Uterus (tissue), 4 donors: ENCODE results near the gene PRR35. TPM values are rescaled to one million over a fixed set of nuclear protein-coding genes. Genes with fewer than 3 reads are reported as not detected.

ENCODE experiments used
- DNase-seq, 2 donors: peaks; one replicate each; pipeline ENCODE4 v3.0.0-alpha.2; 2019 to 2020
- H3K27ac ChIP-seq, 2 donors: fragments of 200-600 bp; sonication (generic); 1 replicate in 1 of 2; 2 replicates in 1 of 2; pipeline ENCODE4 v1.5.1; 2016 to 2018
- H3K27me3 ChIP-seq, 2 donors: fragments of 200-600 bp; sonication (generic); one replicate each; pipeline ENCODE4 v1.5.1; 2018 to 2019; ENCODE audit warnings: control low read depth in 1 of 2
- H3K36me3 ChIP-seq, 2 donors: fragments of 200-600 bp; sonication (generic); one replicate each; pipeline ENCODE4 v1.5.1; 2019; ENCODE audit warnings: control low read depth in 1 of 2
- H3K4me1 ChIP-seq, 2 donors: fragments of 200-600 bp; sonication (generic); one replicate each; pipeline ENCODE4 v1.5.1; 2018 to 2019; ENCODE audit warnings: control low read depth in 1 of 2
- H3K4me3 ChIP-seq, 2 donors: fragments of 200-600 bp; sonication (generic); 1 replicate in 1 of 2; 2 replicates in 1 of 2; pipeline ENCODE4 v1.5.1; 2018 to 2019; ENCODE audit warnings: mild to moderate bottlenecking in 1 of 2
- H3K9me3 ChIP-seq, 2 donors: fragments of 200-600 bp; sonication (generic); one replicate each; pipeline ENCODE4 v1.5.1; 2019; ENCODE audit warnings: control low read depth in 1 of 2
- POLR2A ChIP-seq, 2 donors: fragments of 450-650 bp; IDR thresholded peaks; one replicate each; pipeline ENCODE4 v1.6.1; 2016; ENCODE audit warnings: antibody characterized with exemption in 2 of 2, mild to moderate bottlenecking in 1 of 2, moderate library complexity in 1 of 2
- intact Hi-C: fragments of 100-400 bp; cut with DNase I; formaldehyde crosslinking; loops from one replicate; pipeline ENCODE4 v1.15.1; 2023; ENCODE audit warnings: low total_unique reads
- total RNA-seq, 4 donors: library from RNA; depleted of rRNA in 3 of 4; stranded (reverse); fragments of >200 nt in 3 of 4; gene quantifications; one replicate each; pipeline versions ENCODE4 v1.1.0 to v1.2.4, GENCODE V29; 2014 to 2023
- TF ChIP-seq, protein P1 (sequence below), 4 experiments: fragments of 200-600 bp in 2 of 4; fragments of 450-650 bp in 2 of 4; sonication (generic) in 2 of 4; IDR thresholded peaks; one replicate each; pipeline ENCODE4 v1.5.1; 2016 to 2019; ENCODE audit warnings: antibody characterized with exemption in 4 of 4, mild to moderate bottlenecking in 2 of 4, moderate library complexity in 1 of 4
- donor health status: DM: yes; HTN: yes; CAD: no.

PRR35 gene
- total RNA-seq, 4 donors from 2014 or later: not detected

DNA sequence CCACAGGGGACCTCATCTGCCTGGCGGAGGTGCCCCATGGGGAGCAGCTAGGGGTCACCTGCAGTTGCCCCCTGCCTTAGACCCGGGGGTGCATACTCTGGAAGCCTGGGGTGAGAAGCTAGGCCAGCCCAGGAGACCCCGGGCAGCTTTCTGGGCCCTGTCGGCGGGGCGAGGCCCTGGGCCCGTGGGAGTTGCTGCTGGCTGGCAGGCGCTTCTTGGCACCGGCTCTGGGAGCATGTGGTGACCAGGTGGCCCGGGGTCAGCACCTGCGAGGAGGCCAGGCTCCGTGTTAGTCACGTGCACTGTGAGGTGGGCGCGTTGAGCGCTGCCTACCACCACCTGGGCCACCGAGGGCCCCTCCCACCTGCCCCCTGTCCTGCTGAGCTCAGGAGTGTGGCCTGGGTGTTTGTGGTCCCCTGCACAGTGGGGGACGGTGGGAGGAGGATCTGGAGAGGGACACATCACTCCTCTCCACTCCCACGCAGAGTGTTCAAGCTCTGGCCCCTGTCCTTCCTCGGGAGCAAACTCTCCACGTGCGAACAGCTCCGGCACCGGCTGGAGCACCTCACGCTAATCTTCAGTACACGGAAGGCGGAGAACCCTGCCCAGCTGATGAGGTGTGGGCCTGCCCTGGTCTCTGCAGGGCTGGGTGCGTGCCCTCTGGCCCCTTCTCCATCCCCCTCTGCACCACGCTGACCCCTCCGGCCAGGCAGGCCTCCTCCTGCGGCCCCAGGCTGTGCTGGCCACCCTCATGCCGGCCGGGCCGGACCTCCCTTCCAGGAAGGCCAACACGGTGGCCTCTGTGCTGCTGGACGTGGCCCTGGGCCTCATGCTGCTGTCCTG is 15.4 kb downstream of the PRR35 start:
- H3K27ac ChIP-seq: no peak overlapping the region
- DNase-seq: no peak
- no peaks in the 10 kb centered on the region for H3K36me3 ChIP-seq
- intact Hi-C loops: loop anchor here (10.0 kb wide), 1 partner anchor 89 kb away; the partner anchor contains the start of gene RHOT2
- no peaks in the 10 kb centered on the region for H3K9me3 ChIP-seq
- H3K27me3 ChIP-seq: no peaks in the 10 kb centered on the region
- no peak overlapping the region for H3K4me3 ChIP-seq
- H3K4me1 ChIP-seq: no peaks in the 10 kb centered on the region
- no peak for TF ChIP-seq POLR2A (IDR thresholded peaks at IDR 0.05)
- TF ChIP-seq, protein P1, sequence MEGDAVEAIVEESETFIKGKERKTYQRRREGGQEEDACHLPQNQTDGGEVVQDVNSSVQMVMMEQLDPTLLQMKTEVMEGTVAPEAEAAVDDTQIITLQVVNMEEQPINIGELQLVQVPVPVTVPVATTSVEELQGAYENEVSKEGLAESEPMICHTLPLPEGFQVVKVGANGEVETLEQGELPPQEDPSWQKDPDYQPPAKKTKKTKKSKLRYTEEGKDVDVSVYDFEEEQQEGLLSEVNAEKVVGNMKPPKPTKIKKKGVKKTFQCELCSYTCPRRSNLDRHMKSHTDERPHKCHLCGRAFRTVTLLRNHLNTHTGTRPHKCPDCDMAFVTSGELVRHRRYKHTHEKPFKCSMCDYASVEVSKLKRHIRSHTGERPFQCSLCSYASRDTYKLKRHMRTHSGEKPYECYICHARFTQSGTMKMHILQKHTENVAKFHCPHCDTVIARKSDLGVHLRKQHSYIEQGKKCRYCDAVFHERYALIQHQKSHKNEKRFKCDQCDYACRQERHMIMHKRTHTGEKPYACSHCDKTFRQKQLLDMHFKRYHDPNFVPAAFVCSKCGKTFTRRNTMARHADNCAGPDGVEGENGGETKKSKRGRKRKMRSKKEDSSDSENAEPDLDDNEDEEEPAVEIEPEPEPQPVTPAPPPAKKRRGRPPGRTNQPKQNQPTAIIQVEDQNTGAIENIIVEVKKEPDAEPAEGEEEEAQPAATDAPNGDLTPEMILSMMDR (IDR thresholded peaks at IDR 0.05): no peak

DNA sequence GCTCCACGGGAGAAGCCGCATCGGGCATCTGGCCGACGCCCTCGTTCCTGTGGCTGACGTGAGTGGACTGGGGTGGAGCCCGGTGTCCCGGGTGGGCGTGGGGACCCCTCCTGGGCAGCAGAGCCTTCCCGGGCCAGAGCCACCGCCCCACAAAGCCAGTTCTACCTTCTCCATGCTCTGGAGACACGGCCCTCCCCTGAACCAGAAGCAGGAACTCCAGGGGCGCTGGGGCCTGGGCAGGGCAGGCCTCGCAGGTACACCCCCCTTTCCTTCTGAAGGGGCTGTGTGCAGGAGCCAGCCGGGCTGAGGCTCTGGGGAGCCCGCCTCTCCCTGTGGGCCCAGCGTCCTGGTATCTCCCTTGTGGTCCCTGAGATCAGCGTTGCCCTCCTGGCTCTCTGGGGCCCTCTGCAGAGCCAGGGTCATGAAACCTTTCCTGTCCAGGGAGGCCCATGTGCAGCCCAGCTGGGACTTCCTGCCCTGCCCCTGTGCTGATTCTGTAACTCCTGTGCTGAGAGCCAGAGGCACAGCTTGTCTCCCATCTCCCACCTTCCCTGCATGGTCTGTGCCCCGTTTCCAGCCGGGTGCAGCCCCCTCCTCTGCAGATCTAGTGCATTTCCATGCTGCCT is 16.1 kb downstream of the PRR35 start:
- Histone ChIP-seq H3K9me3 (no peaks in the 10 kb centered on the region), H3K27ac (no peak overlapping the region), H3K27me3 (no peaks in the 10 kb centered on the region), H3K4me1 (no peaks in the 10 kb centered on the region), H3K4me3 (no peak overlapping the region), H3K36me3 (no peaks in the 10 kb centered on the region)
- intact Hi-C loops: loop anchor here (10.0 kb wide), 1 partner anchor 88 kb away; the partner anchor contains the start of gene RHOT2
- TF ChIP-seq, protein P1 (IDR thresholded peaks at IDR 0.05): no peak
- no peak for TF ChIP-seq POLR2A (IDR thresholded peaks at IDR 0.05)
- no peak for DNase-seq

DNA sequence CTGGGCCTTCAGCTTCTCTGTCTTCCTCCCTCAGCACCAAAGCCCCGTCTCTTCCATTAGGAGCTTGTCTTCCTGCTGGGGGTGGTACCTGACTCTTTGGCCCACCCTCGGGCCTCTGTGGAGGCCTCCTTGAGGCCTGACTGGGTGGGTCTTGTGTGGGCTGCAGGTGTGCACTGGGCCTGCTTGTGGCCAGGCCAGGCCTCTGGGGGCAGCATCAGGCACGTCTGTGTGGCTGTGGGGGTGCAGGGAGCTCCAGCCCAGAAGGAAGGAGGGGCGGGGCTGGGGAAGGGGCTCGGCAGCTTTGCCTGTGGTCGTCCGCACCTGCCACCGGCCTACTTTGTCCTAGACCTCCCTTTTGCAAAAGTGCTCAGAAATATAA is 16.6 kb downstream of the PRR35 start:
- Histone ChIP-seq H3K27ac (no peak overlapping the region), H3K27me3 (no peaks in the 10 kb centered on the region), H3K36me3 (no peaks in the 10 kb centered on the region), H3K9me3 (no peaks in the 10 kb centered on the region), H3K4me3 (no peak overlapping the region), H3K4me1 (no peaks in the 10 kb centered on the region)
- DNase-seq: no peak
- intact Hi-C loops: loop anchor here (10.0 kb wide), 1 partner anchor 88 kb away; the partner anchor contains the start of gene RHOT2
- no peak for TF ChIP-seq POLR2A (IDR thresholded peaks at IDR 0.05)
- TF ChIP-seq, protein P1 (IDR thresholded peaks at IDR 0.05): no peak

DNA sequence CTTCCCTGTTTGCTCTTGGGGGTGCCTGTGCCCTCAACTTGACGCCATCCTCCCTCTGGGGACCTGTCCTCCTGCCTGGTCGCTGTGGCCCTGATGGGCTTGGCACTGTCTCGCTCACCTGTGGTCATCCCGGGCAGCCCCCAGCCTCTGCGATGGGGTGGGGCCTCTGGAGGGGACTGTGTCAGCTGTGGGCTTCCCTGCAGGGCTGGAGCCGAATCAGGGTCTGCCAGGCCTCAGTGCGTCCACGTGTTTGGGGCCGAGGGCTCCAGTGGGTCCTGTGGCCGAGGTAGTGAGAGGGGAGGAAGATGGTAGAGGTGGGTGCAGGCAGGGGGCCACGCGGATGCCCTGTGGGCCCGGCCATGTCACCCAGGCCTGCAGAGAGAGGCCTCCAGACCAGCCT is 17.6 kb downstream of the PRR35 start:
- intact Hi-C loops: loop anchor here (10.0 kb wide), 1 partner anchor 87 kb away; the partner anchor contains the start of gene RHOT2

More for the DNA sequence above, 17.6 kb downstream of the PRR35 start:
- no peaks in the 10 kb centered on the region for H3K36me3 ChIP-seq
- no peaks in the 10 kb centered on the region for H3K4me1 ChIP-seq
- H3K27me3 ChIP-seq: no peaks in the 10 kb centered on the region
- no peak overlapping the region for H3K27ac ChIP-seq
- no peak overlapping the region for H3K4me3 ChIP-seq
- H3K9me3 ChIP-seq: no peaks in the 10 kb centered on the region
- DNase-seq: no peak
- TF ChIP-seq, protein P1 (IDR thresholded peaks at IDR 0.05): no peak
- no peak for TF ChIP-seq POLR2A (IDR thresholded peaks at IDR 0.05)
